Keratinocyte (primary cell): ENCODE results near the gene C3orf33.
"Not testable (repeated sequence)": the region's sequence is repeated elsewhere in the genome, so short reads cannot be mapped to it uniquely, and the experiment has no call there.

ENCODE experiments used
- EZH2 ChIP-seq: IDR thresholded peaks from one replicate; pipeline ENCODE4 v1.6.1; 2012; ENCODE audit warnings: inconsistent platforms, mild to moderate bottlenecking, low read length, moderate library complexity
- TF ChIP-seq, protein P1 (sequence below), 3 experiments: IDR thresholded peaks in 1 of 3; conservative IDR thresholded peaks in 1 of 3; optimal IDR thresholded peaks in 1 of 3; 2 replicates in 2 of 3; 3 replicates in 1 of 3; pipeline versions ENCODE3 to v1.5.1; 2011; ENCODE audit warnings: low read length in 3 of 3, mild to moderate bottlenecking in 3 of 3, moderate library complexity in 2 of 3, control low read depth in 1 of 3, inconsistent platforms in 1 of 3; ENCODE audit not compliant: insufficient read depth in 2 of 3; ENCODE audit errors: extremely low read depth in 1 of 3

GRCh38 chr3:155849404-155849803 lies 43.3 kb upstream of the C3orf33 start:
- TF ChIP-seq, protein P1, sequence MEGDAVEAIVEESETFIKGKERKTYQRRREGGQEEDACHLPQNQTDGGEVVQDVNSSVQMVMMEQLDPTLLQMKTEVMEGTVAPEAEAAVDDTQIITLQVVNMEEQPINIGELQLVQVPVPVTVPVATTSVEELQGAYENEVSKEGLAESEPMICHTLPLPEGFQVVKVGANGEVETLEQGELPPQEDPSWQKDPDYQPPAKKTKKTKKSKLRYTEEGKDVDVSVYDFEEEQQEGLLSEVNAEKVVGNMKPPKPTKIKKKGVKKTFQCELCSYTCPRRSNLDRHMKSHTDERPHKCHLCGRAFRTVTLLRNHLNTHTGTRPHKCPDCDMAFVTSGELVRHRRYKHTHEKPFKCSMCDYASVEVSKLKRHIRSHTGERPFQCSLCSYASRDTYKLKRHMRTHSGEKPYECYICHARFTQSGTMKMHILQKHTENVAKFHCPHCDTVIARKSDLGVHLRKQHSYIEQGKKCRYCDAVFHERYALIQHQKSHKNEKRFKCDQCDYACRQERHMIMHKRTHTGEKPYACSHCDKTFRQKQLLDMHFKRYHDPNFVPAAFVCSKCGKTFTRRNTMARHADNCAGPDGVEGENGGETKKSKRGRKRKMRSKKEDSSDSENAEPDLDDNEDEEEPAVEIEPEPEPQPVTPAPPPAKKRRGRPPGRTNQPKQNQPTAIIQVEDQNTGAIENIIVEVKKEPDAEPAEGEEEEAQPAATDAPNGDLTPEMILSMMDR (optimal IDR thresholded peaks at IDR 0.05 in 1 of 3, IDR thresholded peaks at IDR 0.05 in 1 of 3, conservative IDR thresholded peaks at IDR 0.05 in 1 of 3; ENCODE audit: extremely low read depth in 1 of 3, insufficient read depth in 2 of 3, low read length in 3 of 3): not testable (repeated sequence)
- TF ChIP-seq EZH2: not testable (repeated sequence)
